Measurements from ENCODE around the gene CRAMP1.

DNA sequence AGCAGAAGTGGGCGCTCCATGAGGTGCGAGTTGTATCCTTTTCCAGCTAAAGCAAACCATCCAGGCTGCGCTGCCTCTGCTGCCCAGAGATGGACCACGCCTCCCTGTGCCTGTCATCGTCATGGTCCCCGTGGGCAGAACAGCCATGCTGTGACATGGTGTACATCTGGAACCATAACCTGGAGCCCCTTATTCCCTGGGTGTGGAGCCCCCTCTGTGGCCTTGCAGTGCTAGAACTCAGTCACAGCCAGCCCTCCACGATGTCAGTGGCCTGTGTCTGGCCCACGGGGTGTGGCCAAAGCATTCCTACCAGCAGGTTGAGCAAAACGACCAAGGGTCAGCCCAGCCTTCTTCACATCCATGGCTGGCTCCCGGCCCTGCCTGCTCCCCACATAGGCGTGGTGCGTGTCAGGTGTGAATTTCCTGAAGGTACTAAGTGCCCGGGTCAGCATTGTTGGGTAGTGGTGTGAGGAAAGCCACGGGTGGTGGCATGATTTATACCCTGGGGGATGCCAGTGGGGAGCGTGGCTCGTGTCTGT lies 43.2 kb downstream of the CRAMP1 start:
- TF ChIP-seq POLR2AphosphoS5 (IDR thresholded peaks at IDR 0.05) = no peak
- TF ChIP-seq, protein P1, sequence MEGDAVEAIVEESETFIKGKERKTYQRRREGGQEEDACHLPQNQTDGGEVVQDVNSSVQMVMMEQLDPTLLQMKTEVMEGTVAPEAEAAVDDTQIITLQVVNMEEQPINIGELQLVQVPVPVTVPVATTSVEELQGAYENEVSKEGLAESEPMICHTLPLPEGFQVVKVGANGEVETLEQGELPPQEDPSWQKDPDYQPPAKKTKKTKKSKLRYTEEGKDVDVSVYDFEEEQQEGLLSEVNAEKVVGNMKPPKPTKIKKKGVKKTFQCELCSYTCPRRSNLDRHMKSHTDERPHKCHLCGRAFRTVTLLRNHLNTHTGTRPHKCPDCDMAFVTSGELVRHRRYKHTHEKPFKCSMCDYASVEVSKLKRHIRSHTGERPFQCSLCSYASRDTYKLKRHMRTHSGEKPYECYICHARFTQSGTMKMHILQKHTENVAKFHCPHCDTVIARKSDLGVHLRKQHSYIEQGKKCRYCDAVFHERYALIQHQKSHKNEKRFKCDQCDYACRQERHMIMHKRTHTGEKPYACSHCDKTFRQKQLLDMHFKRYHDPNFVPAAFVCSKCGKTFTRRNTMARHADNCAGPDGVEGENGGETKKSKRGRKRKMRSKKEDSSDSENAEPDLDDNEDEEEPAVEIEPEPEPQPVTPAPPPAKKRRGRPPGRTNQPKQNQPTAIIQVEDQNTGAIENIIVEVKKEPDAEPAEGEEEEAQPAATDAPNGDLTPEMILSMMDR (IDR thresholded peaks at IDR 0.05) = no peak

Measured in prostate gland (tissue), 2 donors.